Measurements from ENCODE around the gene CNDP1.

The CNDP1 gene

GRCh38 chr18:74582642-74583041 is 48.3 kb downstream of the CNDP1 start:
- no peak for DNase-seq (ENCODE audit: low read depth)

GRCh38 chr18:74587441-74587840 is 53.1 kb downstream of the CNDP1 start:
- DNase-seq (ENCODE audit: low read depth) = no peak

DNA sequence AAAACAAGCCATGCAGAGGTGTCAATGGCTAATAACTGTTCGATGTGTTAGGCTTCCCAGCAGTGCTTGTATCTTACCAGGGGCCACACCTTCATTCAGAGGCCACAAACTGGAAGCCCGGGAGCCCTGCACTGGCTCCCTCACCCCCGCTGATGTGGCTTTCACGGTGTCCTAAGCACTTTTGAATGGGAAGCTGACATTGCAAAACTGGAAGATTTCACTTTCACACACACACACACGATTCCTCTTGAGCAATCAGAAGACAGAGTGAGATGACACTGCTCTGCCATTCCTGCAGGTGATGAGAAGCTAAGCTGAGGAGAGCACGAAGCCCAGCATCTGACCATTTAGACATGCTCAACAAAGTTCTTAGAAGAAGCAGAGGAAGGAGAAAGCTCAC is 54.7 kb downstream of the CNDP1 start:
- no peak for DNase-seq (ENCODE audit: low read depth)

DNA sequence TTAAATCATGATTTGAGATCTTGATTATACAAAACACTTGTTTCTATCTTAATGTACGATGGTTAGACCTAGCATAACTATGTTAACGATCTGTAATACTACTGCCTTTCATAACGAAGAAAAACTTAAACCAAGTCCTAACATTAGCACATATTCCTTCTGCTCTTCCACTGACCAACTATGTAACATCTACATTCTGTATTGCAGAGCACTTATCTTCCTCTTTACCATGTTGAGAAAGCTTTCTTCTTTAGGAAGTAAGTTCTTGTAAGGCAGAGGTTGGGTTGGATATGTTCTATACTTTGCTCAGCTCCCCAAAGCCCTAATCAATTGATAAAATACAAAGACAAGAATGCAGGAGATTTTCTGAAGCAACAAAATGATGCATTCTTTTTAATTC is 55.5 kb downstream of the CNDP1 start:
- no peak for DNase-seq (ENCODE audit: low read depth)

DNA sequence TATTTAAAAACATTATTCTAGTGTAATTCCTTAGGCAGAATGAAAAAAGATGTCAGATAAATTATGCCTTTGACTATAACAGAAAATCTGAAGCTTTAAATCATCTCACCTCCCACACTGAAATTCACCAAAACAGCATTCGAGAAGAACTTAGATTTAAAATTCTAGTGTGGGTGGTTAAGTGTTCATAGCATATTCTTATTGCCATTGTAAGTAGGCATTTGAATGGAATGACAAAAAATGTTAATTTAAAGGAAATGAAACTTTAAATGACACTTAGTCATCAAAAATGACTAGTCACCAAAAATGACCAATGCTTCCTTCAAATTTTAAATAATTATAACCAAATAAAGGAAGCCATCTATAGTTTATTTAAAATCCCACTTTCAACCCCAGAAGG is 56.4 kb downstream of the CNDP1 start:
- no peak for DNase-seq (ENCODE audit: low read depth)

DNA sequence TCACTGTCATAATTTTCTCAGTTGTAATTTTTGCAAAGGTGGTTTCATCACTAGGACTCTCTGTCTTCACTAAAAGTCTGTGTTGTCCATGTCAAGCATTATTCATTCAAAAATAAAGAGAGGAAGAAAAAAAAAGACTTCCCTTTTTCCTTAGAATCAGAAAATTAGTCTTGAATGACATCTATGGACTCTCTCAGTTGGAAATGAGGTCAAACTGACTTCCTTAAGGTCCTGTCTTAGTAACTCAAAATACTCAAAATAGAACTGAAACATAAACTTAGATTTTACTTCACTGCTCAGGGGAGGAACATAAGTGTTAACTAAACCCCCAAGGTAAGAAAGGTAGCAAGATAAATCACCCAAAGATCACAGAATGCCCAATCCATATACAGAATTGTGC is 61.1 kb downstream of the CNDP1 start:
- no peak for DNase-seq (ENCODE audit: low read depth)

GRCh38 chr18:74597034-74597661 is 62.8 kb downstream of the CNDP1 start:
- peak; percentile 51 for DNase-seq (ENCODE audit: low read depth)

DNA sequence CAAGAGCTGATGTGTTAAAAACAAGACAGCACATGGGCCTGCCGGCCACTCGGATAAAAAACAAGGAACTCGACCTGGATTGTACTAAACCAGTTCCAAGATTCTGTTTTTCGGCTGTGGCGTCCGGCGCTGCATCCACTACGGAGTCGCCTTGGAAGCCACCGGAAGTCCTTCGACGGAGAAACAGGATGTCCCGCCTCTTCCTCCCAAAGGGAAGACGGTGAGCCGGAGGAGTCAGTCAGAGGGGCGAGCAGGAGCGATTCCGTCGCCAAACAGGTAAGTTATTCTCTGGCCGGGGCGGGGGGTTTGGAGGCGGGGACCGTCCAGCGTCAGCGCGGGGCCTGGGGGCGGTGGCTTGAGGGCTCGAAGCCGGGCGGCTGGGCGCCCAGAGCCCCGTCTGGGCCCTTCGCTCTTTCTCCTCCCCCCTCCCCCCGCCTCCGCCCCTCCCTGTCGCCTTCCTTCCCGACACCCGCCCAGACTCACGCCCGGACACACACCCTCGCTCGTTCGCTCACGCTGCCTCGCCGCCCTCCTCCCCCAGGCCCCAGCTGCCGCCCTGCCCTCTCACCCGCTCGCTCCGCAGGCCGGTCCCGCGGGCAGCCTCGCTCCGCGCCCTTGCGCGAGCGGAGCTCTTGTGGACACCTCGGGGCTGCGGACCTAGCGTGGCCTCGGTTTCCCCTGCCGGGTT is 63.5 kb downstream of the CNDP1 start, which contains the start of gene ZNF407:
Gene ZNF407, plus strand, starts transcription at position 209 of the 688 bp plus-strand sequence. CDS start 33,150 bp downstream, outside the sequence.
- peak; percentile 80 for DNase-seq (ENCODE audit: low read depth)

GRCh38 chr18:74598350-74599001 is 64.2 kb downstream of the CNDP1 start:
- DNase-seq (ENCODE audit: low read depth) = peak; percentile 54

GRCh38 chr18:74604361-74604760 is 70.1 kb downstream of the CNDP1 start:
- no peak for DNase-seq (ENCODE audit: low read depth)

GRCh38 chr18:74604774-74605173 is 70.5 kb downstream of the CNDP1 start:
- no peak for DNase-seq (ENCODE audit: low read depth)

DNA sequence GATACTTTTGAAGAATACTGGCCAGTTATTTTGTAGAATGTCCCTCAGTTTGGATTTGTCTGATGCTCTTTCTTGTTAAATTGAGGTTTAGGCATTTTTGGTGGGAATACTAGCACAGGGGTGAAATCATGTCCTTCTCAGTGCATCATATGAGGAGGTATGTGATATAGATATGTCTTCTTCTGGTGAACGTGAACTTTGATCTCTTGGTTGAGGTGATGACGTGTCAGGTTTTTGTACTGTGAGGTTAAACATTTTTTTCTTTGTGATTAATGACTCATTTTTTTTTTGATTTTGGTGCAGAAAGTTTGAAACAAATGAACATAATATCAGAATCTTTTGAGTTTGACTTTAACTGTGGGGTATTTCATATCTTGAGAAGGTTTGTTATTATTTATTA is 74.4 kb downstream of the CNDP1 start:
- DNase-seq (ENCODE audit: low read depth) = no peak

- no peak for DNase-seq (ENCODE audit: low read depth)
Measured at GRCh38 chr18:74609535-74609934, 75.2 kb downstream of the CNDP1 start.

DNA sequence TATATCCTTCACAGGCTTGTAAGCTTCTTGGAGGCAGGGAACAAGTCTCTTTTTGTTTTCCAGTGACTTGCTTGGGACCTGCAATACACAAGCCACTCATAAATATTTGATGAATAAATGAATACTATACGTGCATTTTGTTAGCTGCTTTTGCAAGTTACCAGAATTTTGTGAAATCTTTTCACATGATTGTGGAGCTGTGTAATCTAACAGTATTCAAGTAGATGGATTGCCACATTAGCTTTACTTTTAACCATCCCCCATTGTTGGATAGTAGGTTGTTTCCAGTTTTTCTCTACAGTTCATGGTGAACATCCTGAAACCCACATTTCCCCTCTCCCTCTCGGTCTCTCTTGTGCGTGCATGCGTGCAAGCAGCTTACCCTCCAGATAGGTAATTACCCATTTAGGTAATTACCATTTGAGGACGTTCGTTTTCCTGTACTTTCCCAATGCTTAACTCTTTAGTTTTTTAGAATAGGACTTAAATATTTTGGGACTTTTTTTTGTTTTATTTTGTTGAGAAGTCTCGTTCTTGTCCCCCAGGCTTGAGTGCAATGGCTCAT is 75.8 kb downstream of the CNDP1 start:
- no peak for DNase-seq (ENCODE audit: low read depth)

DNA sequence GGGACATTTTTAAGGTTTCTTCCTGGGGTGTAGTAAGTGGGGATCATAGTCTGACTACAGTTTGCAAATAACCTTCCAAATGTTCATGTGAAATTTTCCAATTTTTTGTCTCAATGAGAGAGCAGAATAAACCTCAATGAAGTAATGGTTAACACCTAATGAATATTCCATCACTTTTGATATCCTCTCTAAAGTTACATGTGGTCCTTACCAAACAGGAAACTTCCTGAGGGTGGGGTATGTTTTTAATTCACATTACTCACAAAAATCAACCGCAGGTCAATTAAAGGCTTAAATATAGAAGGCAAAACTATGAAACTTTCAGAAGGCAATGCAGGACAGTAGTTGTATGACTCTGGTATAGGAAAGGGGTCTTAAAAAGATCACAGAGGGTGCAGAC is 76.6 kb downstream of the CNDP1 start:
- DNase-seq (ENCODE audit: low read depth) = no peak

- DNase-seq (ENCODE audit: low read depth) = no peak
Measured at GRCh38 chr18:74611765-74612164, 77.5 kb downstream of the CNDP1 start.

- DNase-seq (ENCODE audit: low read depth) = no peak
Measured at GRCh38 chr18:74613381-74613780, 79.1 kb downstream of the CNDP1 start.

DNA sequence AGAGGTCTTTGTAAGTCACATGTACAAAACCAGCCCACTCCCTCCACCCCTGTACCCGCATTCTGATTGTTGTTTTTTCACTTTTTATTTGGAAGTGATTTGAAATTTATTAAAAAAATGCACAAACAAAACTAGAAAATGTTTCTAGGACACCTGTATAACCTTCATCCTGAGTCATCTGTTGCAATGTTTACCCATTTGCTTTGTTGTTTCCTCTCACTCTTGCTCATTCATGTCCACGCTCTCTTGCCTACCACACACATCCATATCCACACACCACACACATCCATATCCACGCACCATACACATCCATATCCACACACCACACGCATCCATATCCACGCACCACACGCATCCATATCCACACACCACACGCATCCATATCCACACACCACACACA is 82.2 kb downstream of the CNDP1 start:
- no peak for DNase-seq (ENCODE audit: low read depth)

GRCh38 chr18:74617486-74617885 is 83.2 kb downstream of the CNDP1 start:
- DNase-seq (ENCODE audit: low read depth) = no peak

DNA sequence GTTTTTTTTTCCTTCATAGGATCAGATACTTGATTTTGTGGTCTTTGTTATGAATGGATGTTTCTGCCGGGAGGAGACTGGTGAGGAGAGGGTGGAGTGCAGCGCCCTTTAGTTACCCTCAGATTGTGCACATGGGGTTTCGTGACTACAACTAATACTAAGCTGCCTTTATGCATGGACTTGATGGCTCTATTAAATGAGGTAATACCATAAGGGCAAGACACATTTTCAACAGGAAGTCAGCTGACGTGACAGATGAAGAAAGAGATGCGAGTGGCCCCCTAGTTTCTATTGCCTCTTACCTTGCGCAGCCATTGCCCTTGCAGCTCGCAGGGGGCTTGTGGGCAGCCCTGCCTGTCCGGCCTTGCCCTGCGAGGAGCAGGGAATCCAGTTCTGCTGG is 87.8 kb downstream of the CNDP1 start:
- no peak for DNase-seq (ENCODE audit: low read depth)

DNA sequence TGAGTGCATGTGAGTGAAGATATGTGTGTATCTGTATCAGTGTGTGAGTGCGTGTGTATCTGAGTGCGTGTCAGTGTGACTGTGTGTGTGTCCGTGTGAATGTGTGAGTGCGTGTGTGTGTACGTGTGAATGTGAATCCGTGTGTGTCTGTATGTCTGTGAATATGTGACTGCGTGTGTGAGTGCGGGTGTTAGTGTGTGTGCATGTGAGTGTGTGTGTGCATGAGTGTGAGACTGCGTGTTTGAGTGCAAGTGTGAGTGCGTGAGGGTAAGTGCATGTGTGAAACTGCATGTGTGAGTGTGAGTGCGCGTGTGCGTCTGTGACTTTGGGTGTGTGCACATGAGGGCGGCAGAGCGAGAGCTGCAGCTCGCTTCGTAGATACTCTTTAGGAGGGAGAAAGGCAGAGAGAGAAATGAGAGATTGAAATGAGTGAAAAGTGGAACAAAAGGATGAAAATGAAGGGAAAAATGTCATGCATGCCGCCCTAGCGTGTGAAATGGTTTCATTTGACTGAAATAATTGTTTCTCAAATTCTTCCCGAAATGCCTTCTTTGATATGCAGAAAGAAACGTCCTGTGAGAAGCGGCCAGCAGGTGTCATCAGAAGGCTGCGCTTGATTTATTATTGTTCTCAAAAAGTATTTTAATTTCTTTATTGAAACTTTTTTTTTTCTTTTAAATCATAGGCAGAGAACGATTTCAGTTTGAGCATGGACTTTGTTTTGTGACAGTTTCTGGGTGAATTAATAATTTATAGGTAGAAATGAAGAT is 88.9 kb downstream of the CNDP1 start:
- DNase-seq (ENCODE audit: low read depth) = no peak

- DNase-seq (ENCODE audit: low read depth) = no peak
Measured at GRCh38 chr18:74624466-74624865, 90.2 kb downstream of the CNDP1 start.

Measured in T-helper 22 cell (primary cell).